ENCODE results near the gene IL18R1. TPM values are rescaled to one million over a fixed set of nuclear protein-coding genes. Genes with fewer than 3 reads are reported as not detected.

The IL18R1 gene
- total and polyA plus RNA-seq, 9 of the 15 experiments (the other 6 are each of a cell fraction or from before 2014, with no cell fraction given), result 0.55 to 10.0 (median 2.5) TPM

GRCh38 chr2:102342888-102343287 is 12.7 kb upstream of the IL18R1 start:
- POLR2A ChIA-PET, result interaction anchor here (1.0 to 1.1 kb wide), 2 partner anchors 8 to 34 kb away, joined by 3 read pairs; no protein-coding TSS in a partner anchor
- no peaks in the 10 kb centered on the region for H3K36me3 ChIP-seq (ENCODE audit: control insufficient read depth, insufficient read depth, low read length)
- peak overlapping the region; percentile 71; the same call in 1 of the 2 replicates for H2AFZ ChIP-seq (ENCODE audit: low read depth, low read length)
- no peaks in the 10 kb centered on the region for H3K27me3 ChIP-seq (ENCODE audit: control insufficient read depth in 2 of 2, insufficient read depth in 2 of 2, low read length in 2 of 2)
- H3K4me2 ChIP-seq (ENCODE audit: insufficient read depth, low read length), result no peak overlapping the region
- peaks cover 0 to 8% of the 10 kb centered on the region in 2 experiments; a peak in 1 of 5 replicates for H3K4me1 ChIP-seq (replicated peaks in 1 of 2; ENCODE audit: control insufficient read depth in 2 of 2, insufficient read depth in 2 of 2, low read length in 2 of 2)
- ATAC-seq (no peak), DNase-seq (ENCODE audit: extremely low read depth in 1 of 4, low spot score in 3 of 4) (no peak), FAIRE-seq (peak; percentile 35)
- no peak for TF ChIP-seq TEAD2 (tag; IDR thresholded peaks at IDR 0.05)
- TF ChIP-seq CTCF (IDR thresholded peaks at IDR 0.05 in 2 of 3, conservative IDR thresholded peaks at IDR 0.05 in 1 of 3; ENCODE audit: insufficient read depth in 2 of 3, low read depth in 1 of 3, low read length in 3 of 3), result peak in 2 of 3 experiments; percentile 16 to 28; a peak in 3 of 6 replicates
- peak; percentile 36 to 53 for TF ChIP-seq RAD21 (CRISPR knock-in tag; conservative IDR thresholded peaks at IDR 0.05 in 1 of 2, IDR thresholded peaks at IDR 0.05 in 1 of 2)
- H3K4me3 ChIP-seq, result no peak overlapping the region
- intact Hi-C loops (cut with micrococcal nuclease) (no loop called here), in situ Hi-C loops (cut with MboI) (no loop called here)
- CTCF ChIA-PET (ENCODE audit: low intra/inter-chr PET ratio), result interaction anchor here (0.7 kb wide), 1 partner anchor 49 kb away, joined by 3 read pairs; no protein-coding TSS in a partner anchor
- H4K20me1 ChIP-seq (replicated peaks; ENCODE audit: control insufficient read depth, insufficient read depth, low read length), result no peaks in the 10 kb centered on the region
- H3K79me2 ChIP-seq (ENCODE audit: control insufficient read depth, insufficient read depth, low read length), result no peaks in the 10 kb centered on the region
- BruUV-seq (replicated peaks), result no TSS peak
- WGBS (ENCODE audit: insufficient coverage, low coverage, missing lambda C conversion rate), result 27% methylated on average over 3 of the region's 3 CpGs
- H3K9me3 ChIP-seq (replicated peaks; ENCODE audit: control insufficient read depth, insufficient read depth, low read depth, low read length), result 0 out of 2 replicates have a peak, but pooled peaks cover 3% of the 10 kb centered on the region
- H3K27ac ChIP-seq (ENCODE audit: extremely low read depth, low read depth, low read length), result no peak overlapping the region
- no peaks in the 10 kb centered on the region for H3K9me1 ChIP-seq (ENCODE audit: control insufficient read depth, insufficient read depth, low read length)
- no peak overlapping the region for H3K9ac ChIP-seq (ENCODE audit: insufficient read depth in 1 of 2, low read depth in 2 of 2, low read length in 2 of 2)

All from K562 (cell line).